HG03196 (cell line): Measurements from ENCODE around the gene PHF14.
A peak's percentile ranks its signal among the peaks of the same experiment; 100 is the strongest.
"Not testable (repeated sequence)": the region's sequence is repeated elsewhere in the genome, so short reads cannot be mapped to it uniquely, and the experiment has no call there.

Experiments
- ATAC-seq: cut with Tn5 transposase; IDR thresholded peaks from one replicate; pipeline ENCODE4 v1.9.1; 2021; ENCODE audit not compliant: unreplicated experiment

The PHF14 gene

GRCh38 chr7:10973942-10974911 is 555 bp downstream of the PHF14 start:
- ATAC-seq, result peak; percentile 30

- no peak for ATAC-seq
Observed at GRCh38 chr7:10977113-10977512, 3.4 kb downstream of the PHF14 start.

GRCh38 chr7:10981317-10981716 is 7.6 kb downstream of the PHF14 start:
- ATAC-seq, result no peak

- not testable (repeated sequence) for ATAC-seq
Observed at GRCh38 chr7:10990748-10991147, 17.1 kb downstream of the PHF14 start.

GRCh38 chr7:10995482-10996166 is 22.0 kb downstream of the PHF14 start:
- not testable (repeated sequence) for ATAC-seq

- ATAC-seq, result no peak
Observed at GRCh38 chr7:10998996-10999757, 25.5 kb downstream of the PHF14 start.

- ATAC-seq, result no peak
Observed at GRCh38 chr7:11005202-11005601, 31.5 kb downstream of the PHF14 start.

GRCh38 chr7:11006291-11006690 is 32.6 kb downstream of the PHF14 start:
- no peak for ATAC-seq

GRCh38 chr7:11009631-11010030 is 36.0 kb downstream of the PHF14 start:
- no peak for ATAC-seq

- ATAC-seq, result no peak
Observed at GRCh38 chr7:11021468-11021867, 47.8 kb downstream of the PHF14 start.

- no peak for ATAC-seq
Observed at GRCh38 chr7:11026452-11027359, 53.0 kb downstream of the PHF14 start.

GRCh38 chr7:11035661-11036060 is 62.0 kb downstream of the PHF14 start:
- ATAC-seq, result no peak

- no peak for ATAC-seq
Observed at GRCh38 chr7:11039974-11040373, 66.3 kb downstream of the PHF14 start.

- no peak for ATAC-seq
Observed at GRCh38 chr7:11054033-11054432, 80.4 kb downstream of the PHF14 start.

- no peak for ATAC-seq
Observed at GRCh38 chr7:11060893-11061292, 87.2 kb downstream of the PHF14 start.

- no peak for ATAC-seq
Observed at GRCh38 chr7:11062110-11062509, 88.4 kb downstream of the PHF14 start.

GRCh38 chr7:11069591-11069990 is 95.9 kb downstream of the PHF14 start:
- ATAC-seq, result no peak

- ATAC-seq, result no peak
Observed at GRCh38 chr7:11077816-11078215, 104.1 kb downstream of the PHF14 start.

- no peak for ATAC-seq
Observed at GRCh38 chr7:11078247-11078834, 104.7 kb downstream of the PHF14 start.

- ATAC-seq, result no peak
Observed at GRCh38 chr7:11079907-11080306, 106.2 kb downstream of the PHF14 start.
